GM23248 (cell line): ENCODE measurements around the gene CCDC183.

Experiments
- EZH2 ChIP-seq: fragments of 200-600 bp; sonication (generic); IDR thresholded peaks from 2 replicates; pipeline ENCODE4 v1.6.1; 2018; ENCODE audit warnings: antibody characterized with exemption, mild to moderate bottlenecking; ENCODE audit not compliant: insufficient read depth, poor library complexity, severe bottlenecking
- EZH2phosphoT487 ChIP-seq: fragments of 200-600 bp; sonication (generic); IDR thresholded peaks from 2 replicates; pipeline ENCODE4 v1.6.1; 2018; ENCODE audit warnings: antibody characterized with exemption, moderate library complexity, mild to moderate bottlenecking, low read depth; ENCODE audit not compliant: insufficient read depth

GRCh38 chr9:136828474-136829140 lies 32.5 kb downstream of the CCDC183 start:
- TF ChIP-seq EZH2phosphoT487 (no peak), EZH2 (no peak)
